Stomach smooth muscle (tissue), 2 donors: Measurements from ENCODE around the gene PARS2.

Experiments
- H3K27ac ChIP-seq: one replicate; pipeline ENCODE4 v1.7.0; 2013; ENCODE audit warnings: mild to moderate bottlenecking, low read length, inconsistent platforms
- H3K27me3 ChIP-seq, 2 donors: one replicate each; pipeline ENCODE4 v1.7.0; 2013; ENCODE audit warnings: low read length in 2 of 2; ENCODE audit not compliant: insufficient read depth in 2 of 2, control insufficient read depth in 1 of 2
- H3K36me3 ChIP-seq, 2 donors: one replicate each; pipeline ENCODE4 v1.7.0; 2013; ENCODE audit warnings: low read length in 2 of 2; ENCODE audit not compliant: control insufficient read depth in 2 of 2, insufficient read depth in 2 of 2
- H3K4me1 ChIP-seq: one replicate; pipeline ENCODE4 v1.7.0; 2013; ENCODE audit warnings: low read length; ENCODE audit not compliant: control insufficient read depth, insufficient read depth
- H3K4me3 ChIP-seq, 2 donors: one replicate each; pipeline ENCODE4 v1.7.0; 2013; ENCODE audit warnings: low read length in 2 of 2
- H3K9ac ChIP-seq, 2 donors: one replicate each; pipeline ENCODE4 v1.7.0; 2013; ENCODE audit warnings: low read length in 2 of 2, mild to moderate bottlenecking in 1 of 2
- H3K9me3 ChIP-seq, 2 donors: one replicate each; pipeline ENCODE4 v1.7.0; 2013; ENCODE audit warnings: low read length in 2 of 2; ENCODE audit not compliant: control insufficient read depth in 2 of 2
- donor health status: healthy.
- donor health status: Pancreatic carcinoma.

The PARS2 gene

DNA sequence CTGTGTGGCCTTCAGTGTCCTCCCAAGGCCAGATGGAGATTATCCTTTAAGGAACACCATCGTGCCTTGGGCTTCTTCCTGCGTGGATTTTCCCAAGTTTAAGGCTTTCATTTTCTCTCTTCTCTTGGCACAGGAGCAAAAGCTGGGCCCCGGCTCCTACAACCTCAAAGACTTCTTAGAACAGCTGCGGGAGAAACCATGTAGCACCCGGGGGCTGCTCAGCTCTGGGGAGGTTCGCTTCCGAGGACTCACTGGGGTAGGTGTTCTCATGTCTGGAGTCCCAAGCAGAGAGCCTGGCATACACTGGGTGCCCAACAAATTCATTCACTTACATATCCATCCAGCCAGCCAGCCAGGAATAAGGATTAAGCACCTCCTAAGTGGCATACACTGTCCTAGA lies 43.4 kb upstream of the PARS2 start:
- Histone ChIP-seq H3K4me1 (no peaks in the 10 kb centered on the region), H3K27me3 (peaks cover 7 to 18% of the 10 kb centered on the region in 2 donors), H3K36me3 (no peaks in the 10 kb centered on the region), H3K27ac (no peak overlapping the region), H3K4me3 (no peak overlapping the region), H3K9me3 (no peaks in the 10 kb centered on the region), H3K9ac (no peak overlapping the region)

DNA sequence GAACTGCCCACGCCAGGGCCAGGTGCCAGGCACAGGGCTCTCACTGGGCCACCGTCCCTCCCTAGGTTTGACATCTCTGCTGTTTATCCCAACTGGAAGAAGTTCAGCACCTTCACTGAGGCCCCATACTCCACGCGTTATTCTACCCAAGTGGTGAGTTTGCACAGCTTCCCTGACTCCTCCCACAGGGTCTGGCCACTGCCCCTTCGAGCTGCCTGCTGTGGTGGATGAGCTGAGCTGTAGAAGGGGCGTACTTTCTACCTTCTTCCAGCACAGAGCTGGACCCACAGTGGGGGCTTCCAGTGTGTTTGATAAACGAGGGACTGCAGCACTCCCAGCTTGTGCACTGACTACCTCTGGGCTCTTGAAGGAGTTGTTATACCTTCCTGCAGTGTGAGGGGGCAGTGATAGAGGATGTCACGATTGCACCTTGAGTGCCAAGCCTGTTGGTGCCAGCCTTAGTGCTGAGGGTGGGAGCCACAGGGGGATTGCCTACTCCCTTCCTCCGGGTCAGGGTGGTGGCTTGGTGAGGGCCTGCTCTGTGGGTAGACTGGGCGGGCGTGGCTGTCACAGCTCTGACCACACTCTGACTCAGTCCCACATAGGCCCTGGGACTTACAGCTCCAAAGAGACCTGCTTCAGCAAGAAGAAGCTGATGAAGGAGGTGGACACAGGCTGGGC lies 42.7 kb upstream of the PARS2 start:
- no peak overlapping the region for H3K27ac ChIP-seq
- H3K9me3 ChIP-seq = no peaks in the 10 kb centered on the region
- H3K9ac ChIP-seq = no peak overlapping the region
- H3K4me3 ChIP-seq = no peak overlapping the region
- H3K4me1 ChIP-seq = no peaks in the 10 kb centered on the region
- H3K27me3 ChIP-seq = peaks cover 7 to 20% of the 10 kb centered on the region in 2 donors
- H3K36me3 ChIP-seq = no peaks in the 10 kb centered on the region

DNA sequence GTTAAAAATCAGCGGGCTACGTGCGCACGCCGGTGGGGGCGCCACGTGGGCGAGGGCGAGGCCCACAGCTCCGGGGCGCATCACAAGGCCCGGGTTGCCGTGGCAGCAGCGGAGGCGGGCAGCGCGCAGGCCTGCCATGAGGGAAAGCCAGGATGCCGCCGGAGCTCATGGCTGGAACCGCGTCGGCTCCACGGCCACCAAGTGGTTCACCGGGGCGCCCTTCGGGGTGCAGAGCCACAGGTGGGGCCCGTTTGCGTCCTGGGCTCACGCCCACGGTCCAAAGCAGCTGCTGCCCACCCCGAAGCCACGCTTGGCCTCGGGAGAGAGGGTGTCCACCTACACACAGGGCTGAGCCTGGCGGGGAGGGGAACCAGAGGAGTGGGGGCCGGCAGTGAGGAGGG lies 41.7 kb upstream of the PARS2 start:
- Histone ChIP-seq H3K9ac (no peak overlapping the region), H3K36me3 (no peaks in the 10 kb centered on the region), H3K9me3 (no peaks in the 10 kb centered on the region), H3K4me1 (peaks cover 10% of the 10 kb centered on the region), H3K27ac (no peak overlapping the region), H3K27me3 (peaks cover 14 to 30% of the 10 kb centered on the region in 2 donors), H3K4me3 (no peak overlapping the region)

DNA sequence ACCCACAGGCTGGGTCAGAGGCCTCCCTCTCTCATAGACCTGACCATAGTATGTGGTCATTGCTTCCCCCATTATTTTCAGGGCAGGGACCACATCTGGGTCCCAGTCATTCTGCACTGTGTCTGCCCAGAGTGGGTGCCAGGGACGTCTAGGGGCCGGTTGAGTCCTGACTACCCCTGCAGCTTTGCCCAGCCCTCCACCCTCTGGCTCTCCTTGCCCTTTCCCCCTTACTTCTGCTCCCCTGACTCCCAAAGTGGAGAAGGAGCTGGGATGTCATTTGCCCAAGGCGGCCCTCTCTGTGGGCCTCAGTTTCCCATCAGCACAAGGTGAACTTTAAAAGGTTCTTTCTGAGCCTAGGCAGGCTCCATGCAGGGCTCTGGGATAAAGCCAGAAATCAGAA lies 41.1 kb upstream of the PARS2 start:
- H3K27me3 ChIP-seq = peaks cover 13 to 33% of the 10 kb centered on the region in 2 donors
- no peak overlapping the region for H3K4me3 ChIP-seq
- H3K27ac ChIP-seq = no peak overlapping the region
- peaks cover 15% of the 10 kb centered on the region for H3K4me1 ChIP-seq
- H3K9me3 ChIP-seq = no peaks in the 10 kb centered on the region
- no peaks in the 10 kb centered on the region for H3K36me3 ChIP-seq
- H3K9ac ChIP-seq = no peak overlapping the region

DNA sequence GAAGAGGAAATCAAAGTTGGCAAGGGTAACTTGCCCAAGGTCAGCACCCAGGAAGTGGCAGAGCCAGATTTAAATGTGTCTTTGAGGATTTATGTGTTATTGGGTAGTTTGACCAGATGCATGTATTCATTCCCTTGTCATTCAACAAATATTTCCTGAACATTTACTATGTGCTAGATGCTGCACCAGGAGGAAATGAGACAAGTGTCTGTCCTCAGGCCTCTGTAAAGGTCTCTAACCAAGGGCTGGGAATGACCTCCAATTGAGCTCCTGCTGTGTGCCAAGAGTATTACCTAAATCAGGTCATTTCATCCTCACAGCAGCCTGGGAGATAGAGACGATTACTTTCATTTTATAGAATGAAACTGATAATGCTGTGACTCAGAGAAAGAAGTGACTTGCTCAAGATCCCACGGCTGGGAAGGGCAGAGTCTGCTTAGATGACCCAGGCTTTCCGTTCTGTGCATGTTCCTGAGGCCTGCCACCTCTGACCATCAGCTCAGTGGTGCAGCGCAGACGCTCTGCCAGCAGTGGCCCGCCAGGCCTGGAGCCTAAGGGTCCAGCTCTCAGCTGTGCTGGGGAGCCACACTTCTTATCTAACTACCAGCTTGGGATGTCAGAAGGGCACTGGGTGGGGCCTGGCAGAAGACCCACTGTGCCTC lies 40.3 kb upstream of the PARS2 start:
- no peak overlapping the region for H3K9ac ChIP-seq
- H3K9me3 ChIP-seq = no peaks in the 10 kb centered on the region
- no peak overlapping the region for H3K4me3 ChIP-seq
- peaks cover 17% of the 10 kb centered on the region for H3K4me1 ChIP-seq
- H3K36me3 ChIP-seq = no peaks in the 10 kb centered on the region
- peaks cover 13 to 33% of the 10 kb centered on the region in 2 donors for H3K27me3 ChIP-seq
- H3K27ac ChIP-seq = no peak overlapping the region

DNA sequence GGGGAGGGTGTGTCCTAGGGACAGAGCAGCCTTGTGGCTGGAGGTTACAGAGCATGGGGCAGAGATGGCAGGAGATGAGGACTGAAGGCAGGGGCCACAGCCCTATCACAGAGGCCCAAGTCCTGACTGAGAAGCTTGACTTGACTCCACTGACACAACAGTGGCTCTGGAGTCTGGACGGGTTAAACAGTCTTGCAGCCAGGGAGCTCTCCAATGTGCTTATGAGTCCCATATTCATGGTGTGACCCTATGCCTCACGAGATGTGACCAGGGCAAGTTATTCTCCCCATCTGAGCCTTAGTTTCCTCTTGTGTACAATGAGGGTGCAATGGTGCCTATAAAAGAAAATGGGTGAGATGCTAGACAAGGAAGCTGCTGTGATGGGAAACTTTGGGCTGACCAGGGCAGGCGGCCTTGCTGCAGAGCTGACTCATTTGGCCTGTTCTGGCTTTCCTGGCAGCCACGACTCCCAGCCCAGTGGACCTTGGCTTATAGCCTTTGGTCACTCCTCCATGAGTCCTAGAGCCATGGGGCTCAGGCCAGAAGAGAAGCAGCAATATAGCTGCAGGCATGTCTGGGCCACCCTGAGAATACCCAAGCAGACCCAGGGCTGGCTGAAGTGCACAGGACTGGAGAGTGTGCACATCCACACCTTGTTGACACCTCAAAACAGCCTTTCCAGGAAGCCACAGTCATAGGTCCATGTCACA lies 39.6 kb upstream of the PARS2 start:
- Histone ChIP-seq H3K9ac (no peak overlapping the region), H3K27ac (no peak overlapping the region), H3K9me3 (no peaks in the 10 kb centered on the region), H3K4me1 (peaks cover 17% of the 10 kb centered on the region), H3K36me3 (no peaks in the 10 kb centered on the region), H3K4me3 (no peak overlapping the region), H3K27me3 (peaks cover 13 to 33% of the 10 kb centered on the region in 2 donors)

DNA sequence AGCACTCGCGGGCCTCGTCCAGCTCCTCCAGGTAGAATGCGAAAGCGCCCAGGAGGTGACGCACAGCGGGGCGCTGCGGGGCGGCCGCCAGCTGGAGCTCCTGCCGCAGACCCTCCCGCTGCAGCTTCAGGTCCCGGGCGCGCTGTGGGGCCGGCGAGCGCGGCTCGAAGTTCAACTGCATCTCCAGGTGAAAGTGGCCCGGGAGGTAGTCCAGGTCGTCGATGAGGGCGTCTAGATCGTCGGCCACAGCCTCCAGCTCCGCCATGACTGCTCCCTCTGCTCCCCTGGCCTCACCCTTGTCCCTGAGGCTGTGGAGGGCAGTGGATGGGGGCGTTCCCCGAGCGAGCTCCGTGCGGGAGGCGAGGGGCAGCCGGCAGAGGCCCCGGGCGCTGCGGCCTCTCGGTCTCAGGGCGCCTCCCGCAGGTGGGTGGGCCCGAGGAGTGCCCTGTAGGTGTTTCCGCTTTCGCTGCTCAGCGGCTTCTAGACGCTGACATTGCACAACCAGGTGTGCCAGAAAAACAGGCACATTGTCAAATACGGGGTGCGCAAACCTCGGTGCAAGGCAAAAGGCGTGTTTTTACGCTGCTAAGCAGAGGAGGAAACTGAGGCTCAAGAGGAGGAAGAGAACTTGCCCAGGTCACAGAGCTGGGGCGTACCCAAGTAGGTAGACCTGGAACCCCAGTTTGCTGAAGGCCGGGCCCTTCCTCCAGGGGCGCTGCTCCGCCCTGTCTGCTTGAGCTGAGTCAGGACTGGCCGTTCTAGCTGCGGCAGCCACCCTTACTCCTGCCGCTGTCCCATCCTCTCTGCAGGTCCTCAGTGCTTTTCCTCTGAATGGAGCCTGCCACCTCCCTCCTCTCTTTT lies 36.8 kb upstream of the PARS2 start, which contains the start of gene TTC22:
Gene TTC22, minus strand, starts transcription at position 425 of the 861 bp plus-strand sequence. Its CDS starts 160 bp downstream, at position 265.
- Histone ChIP-seq H3K4me3 (peak within 1 kb of the TSS; percentile 49 to 72), H3K27me3 (peaks cover 12 to 33% of the 10 kb centered on the region in 2 donors), H3K27ac (no peak within 1 kb of the TSS), H3K9ac (peak within 1 kb of the TSS in 1 of 2 donors; percentile 21), H3K36me3 (no peaks in the 10 kb centered on the region), H3K9me3 (no peaks in the 10 kb centered on the region), H3K4me1 (peaks cover 17% of the 10 kb centered on the region)

DNA sequence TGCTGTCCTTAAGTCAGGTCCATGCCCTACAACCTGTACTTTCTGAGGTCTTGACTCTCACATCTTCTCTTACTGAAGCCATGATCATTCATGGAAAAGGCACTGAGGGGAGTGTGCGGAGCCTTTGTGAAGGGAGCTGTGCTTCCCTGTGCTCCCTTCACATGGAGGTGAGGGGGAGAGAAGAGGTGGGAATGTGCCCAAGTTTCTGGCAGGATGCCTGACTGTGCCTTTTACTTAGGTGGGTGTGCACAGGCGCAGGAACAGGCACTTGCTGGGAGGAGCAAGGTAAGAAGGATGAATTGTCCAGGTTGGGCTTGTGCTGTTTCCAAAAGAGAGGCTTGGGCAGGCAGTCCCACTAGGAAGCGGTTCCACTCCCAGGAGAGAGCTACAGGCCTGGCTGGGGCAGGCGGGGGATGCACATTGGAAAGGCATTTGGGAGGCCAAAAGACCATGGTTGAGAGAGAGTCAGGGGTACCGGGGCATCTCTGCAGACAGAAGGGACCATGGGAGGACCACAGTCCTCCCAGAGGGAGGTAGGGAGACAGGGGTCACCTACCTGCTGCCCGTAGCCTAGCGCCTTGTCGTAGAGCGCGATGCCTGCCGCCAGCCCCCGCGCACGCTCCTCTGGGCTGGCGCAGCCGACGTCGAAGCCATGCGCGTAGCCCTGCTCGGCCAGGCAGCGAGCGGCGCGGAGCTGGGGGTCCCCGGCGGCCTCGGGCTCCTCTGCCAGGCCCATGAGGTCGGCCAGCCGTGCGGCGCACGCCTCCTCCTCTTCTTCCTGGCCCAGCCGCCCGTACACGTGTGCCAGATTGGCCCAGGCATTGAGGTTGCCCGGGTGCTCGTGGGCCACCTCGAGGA lies 35.9 kb upstream of the PARS2 start:
- Histone ChIP-seq H3K4me1 (peaks cover 17% of the 10 kb centered on the region), H3K27me3 (peaks cover 12 to 27% of the 10 kb centered on the region in 2 donors), H3K9me3 (no peaks in the 10 kb centered on the region), H3K36me3 (no peaks in the 10 kb centered on the region), H3K4me3 (peak overlapping the region; percentile 49 to 72), H3K9ac (no peak overlapping the region), H3K27ac (no peak overlapping the region)

DNA sequence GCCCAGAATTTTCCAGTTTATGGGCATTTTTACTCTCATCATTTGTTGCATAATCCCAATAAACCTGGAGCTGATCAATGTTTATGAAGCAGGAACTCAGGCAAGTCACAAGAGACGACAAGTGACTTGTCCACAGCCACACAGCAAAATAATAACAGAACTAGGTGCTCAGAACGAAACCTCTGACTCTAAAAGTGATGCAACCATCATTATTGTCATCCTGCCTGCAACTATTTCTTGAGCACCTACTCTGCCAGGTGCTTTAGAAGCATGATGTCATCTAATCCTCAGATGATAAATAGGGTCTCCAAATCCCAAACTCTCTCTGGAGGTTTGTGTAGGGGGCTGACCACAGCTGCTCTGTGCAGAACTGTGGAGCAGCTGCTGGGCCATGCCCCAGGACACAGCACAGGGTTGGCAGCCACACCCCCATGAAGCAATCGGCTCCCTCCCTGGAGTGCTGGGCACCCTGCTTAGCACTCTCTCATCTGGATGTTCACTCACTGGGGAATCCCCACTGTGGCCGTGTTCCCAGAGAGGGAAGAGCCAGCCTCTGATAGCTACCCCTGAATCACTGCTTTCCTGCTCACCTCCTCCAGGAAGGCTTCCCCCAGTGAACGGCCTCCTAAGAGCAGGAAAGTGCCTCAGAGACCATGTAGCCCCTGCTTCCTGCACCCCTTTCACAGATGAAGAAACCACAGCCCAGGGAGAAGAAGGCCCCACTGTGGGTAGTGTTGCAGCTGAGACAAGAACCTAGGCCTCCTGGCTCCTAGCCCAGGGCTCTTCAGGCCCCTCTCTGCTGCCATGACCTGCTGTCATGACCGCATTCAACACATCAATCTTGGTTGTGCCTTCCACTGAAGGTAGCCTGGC lies 34.7 kb upstream of the PARS2 start:
- Histone ChIP-seq H3K4me3 (no peak overlapping the region), H3K27me3 (peaks cover 8 to 17% of the 10 kb centered on the region in 2 donors), H3K27ac (no peak overlapping the region), H3K9me3 (no peaks in the 10 kb centered on the region), H3K9ac (no peak overlapping the region), H3K4me1 (peaks cover 17% of the 10 kb centered on the region), H3K36me3 (no peaks in the 10 kb centered on the region)
